Measurements from ENCODE around the gene LANCL3. TPM values are rescaled to one million over a fixed set of nuclear protein-coding genes. Genes with fewer than 3 reads are reported as not detected.

LANCL3 gene
- total RNA-seq = 0.34 and 1.1 TPM in 2 replicates

DNA sequence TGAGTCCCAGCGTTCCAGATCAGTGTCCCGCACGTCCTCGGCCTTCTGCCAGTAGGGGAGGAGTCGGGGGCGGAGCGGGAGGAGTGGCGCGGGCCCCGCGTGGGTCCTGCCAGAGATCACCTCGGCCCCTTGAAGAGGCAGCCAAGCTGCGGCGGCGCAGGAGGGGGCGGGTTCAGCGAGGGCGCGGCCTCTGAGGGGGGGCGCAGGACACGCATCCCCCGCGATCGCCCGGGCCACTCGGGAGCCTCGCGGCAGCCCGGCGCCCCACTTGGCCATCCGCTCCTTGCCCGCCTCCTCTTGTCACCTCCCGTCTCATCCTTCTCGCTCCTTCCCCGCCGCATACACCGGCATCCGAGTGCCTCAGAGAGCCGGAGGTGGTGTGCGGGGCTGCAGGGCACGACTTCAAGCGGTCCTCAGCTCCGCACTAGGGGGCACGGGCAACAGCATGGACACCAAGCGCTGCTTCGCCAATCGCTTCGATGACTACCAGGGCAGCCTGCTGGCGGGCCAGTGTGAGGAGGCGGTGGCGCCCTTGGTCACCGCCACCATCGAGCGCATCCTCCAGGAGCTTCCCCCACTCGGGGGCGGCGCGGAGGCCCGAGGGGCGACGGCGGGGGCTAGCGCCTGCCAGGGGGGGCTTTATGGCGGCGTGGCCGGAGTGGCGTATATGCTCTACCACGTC lies at the start of gene LANCL3:
Gene LANCL3 (plus strand): TSS at position 236 of the 682 bp plus-strand sequence. CDS start 210 bp downstream, at position 446.

DNA sequence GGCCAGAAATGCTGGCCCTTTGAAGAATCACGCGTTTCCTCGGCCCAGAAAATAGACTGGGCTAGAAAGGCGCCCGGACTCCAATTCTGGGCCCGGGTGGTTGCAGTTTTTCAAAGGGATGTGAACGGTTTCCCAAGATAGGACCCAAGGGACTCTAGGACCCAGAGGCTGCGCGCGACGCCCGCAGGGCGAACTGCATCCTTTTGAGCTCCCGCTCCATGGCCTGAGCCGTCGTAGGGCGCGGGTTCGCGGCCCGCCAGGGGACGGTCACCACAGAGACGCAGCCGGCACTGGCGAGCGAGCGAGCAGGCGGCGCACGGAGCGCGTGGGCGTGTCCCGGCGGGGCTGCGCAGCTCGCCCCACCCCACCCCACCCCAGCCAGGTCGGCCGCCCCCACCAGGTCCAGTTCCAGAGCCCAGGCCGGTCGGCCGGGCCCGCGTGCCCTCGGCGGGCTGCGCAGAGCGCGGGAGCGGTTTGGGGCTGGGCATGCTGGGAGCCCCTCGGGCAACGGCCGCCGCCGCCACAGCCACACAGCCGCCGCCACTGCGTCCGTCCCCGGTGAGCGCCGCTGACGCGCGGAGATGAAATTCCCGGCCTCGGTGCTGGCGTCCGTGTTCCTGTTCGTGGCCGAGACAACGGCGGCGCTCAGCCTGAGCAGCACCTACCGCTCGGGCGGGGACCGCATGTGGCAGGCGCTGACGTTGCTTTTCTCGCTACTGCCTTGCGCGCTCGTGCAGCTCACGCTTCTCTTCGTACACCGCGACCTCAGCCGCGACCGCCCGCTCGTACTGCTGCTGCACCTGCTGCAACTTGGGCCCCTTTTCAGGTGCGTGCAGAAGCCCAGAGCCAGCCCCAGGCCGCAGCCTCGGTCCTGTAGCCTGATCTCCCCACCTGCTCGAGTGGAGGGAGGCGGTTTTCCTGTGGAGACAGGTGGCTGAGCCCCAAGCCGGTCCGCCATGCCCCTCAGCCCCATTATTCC lies 114.2 kb downstream of the LANCL3 start, which contains the start of gene XK:
Gene XK (plus strand): TSS at position 411 of the 979 bp plus-strand sequence. CDS start 171 bp downstream, at position 582.

Other genes starting within 250 kb of the LANCL3 start
- 5.1 and 14.1 TPM in 2 replicates for gene PRRG1, start 222.3 kb upstream of the LANCL3 start, total RNA-seq
- 0.93 and 1.0 TPM in 2 replicates for gene XK, start 114.1 kb downstream of the LANCL3 start, total RNA-seq
- under 0.01 TPM in 1 of 2 replicates, not detected in the other for gene CYBB, start 208.4 kb downstream of the LANCL3 start, total RNA-seq

Data from nasal cavity respiratory epithelium epithelial cell of viscerocranial mucosa (primary cell).